Measurements from ENCODE around the gene NTSR1.

- TF ChIP-seq POLR2A (IDR thresholded peaks at IDR 0.05) (no peak), POLR2AphosphoS5 (IDR thresholded peaks at IDR 0.05) (no peak)
- TF ChIP-seq, protein P1, sequence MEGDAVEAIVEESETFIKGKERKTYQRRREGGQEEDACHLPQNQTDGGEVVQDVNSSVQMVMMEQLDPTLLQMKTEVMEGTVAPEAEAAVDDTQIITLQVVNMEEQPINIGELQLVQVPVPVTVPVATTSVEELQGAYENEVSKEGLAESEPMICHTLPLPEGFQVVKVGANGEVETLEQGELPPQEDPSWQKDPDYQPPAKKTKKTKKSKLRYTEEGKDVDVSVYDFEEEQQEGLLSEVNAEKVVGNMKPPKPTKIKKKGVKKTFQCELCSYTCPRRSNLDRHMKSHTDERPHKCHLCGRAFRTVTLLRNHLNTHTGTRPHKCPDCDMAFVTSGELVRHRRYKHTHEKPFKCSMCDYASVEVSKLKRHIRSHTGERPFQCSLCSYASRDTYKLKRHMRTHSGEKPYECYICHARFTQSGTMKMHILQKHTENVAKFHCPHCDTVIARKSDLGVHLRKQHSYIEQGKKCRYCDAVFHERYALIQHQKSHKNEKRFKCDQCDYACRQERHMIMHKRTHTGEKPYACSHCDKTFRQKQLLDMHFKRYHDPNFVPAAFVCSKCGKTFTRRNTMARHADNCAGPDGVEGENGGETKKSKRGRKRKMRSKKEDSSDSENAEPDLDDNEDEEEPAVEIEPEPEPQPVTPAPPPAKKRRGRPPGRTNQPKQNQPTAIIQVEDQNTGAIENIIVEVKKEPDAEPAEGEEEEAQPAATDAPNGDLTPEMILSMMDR (IDR thresholded peaks at IDR 0.05) = no peak
Observed at GRCh38 chr20:62712606-62713005, 4.0 kb downstream of the NTSR1 start.
